Measurements from ENCODE around the gene DHTKD1. TPM values are rescaled to one million over a fixed set of nuclear protein-coding genes. Genes with fewer than 3 reads are reported as not detected.
"Not testable (repeated sequence)": the region's sequence is repeated elsewhere in the genome, so short reads cannot be mapped to it uniquely, and the experiment has no call there.

The DHTKD1 gene
- polyA plus RNA-seq, 1 experiment = 21.5 TPM

DNA sequence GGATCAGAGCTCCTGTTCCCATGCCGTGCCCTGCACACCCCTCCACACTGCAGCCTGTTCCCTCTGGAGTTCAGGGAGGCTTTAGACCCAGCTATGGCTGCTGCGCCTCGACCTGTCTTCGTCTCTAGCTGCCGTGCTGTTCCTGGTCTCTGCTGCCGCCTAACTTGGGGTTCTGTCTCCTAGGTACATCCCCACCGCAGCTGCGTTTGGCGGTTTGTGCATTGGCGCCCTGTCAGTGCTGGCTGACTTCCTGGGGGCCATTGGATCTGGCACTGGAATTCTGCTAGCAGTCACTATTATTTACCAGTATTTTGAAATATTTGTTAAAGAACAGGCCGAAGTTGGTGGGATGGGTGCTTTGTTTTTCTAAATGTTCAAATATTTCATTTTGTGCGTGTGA, 95.3 kb downstream of the DHTKD1 start:
- Histone ChIP-seq H3K4me3 (ENCODE audit: low read depth, low read length) (no peak overlapping the region), H3K27ac (ENCODE audit: low read depth, low read length) (no peak overlapping the region), H3K9me3 (ENCODE audit: control insufficient read depth, insufficient read depth, low read length) (no peaks in the 10 kb centered on the region), H3K27me3 (ENCODE audit: control insufficient read depth, insufficient read depth, low read length) (no peaks in the 10 kb centered on the region)
- CTCF ChIA-PET = interaction anchor here (1.2 kb wide), 1 partner anchor 51 kb away, joined by 3 read pairs; no protein-coding TSS in a partner anchor
- TF ChIP-seq CTCF (IDR thresholded peaks at IDR 0.05; ENCODE audit: low read depth, low read length) = no peak
- POLR2A ChIA-PET = no interaction called here
- DNase-seq (ENCODE audit: low read depth, low spot score) = no peak

DNA sequence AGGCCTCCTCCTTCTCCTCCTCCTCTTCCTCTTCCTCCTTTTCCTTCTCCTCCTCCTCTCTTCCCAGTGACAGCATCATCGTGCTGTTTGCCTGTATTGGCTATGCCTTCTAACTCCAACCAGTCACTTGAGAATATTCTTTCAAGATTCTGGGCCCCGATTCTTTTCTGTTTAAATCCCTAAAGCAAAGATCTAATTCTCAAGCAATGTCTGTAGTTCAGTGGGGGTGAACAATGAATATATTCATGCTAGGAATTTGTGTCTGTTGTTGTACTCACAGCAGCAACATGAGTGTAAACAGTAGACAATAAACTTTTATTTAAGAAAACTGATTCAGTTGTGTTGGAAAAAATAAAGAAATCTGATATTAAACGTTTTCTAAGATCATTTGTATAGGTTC, 96.3 kb downstream of the DHTKD1 start:
- CTCF ChIA-PET = interaction anchor here (1.2 kb wide), 1 partner anchor 50 kb away, joined by 3 read pairs; no protein-coding TSS in a partner anchor
- no peak for TF ChIP-seq CTCF (IDR thresholded peaks at IDR 0.05; ENCODE audit: low read depth, low read length)
- Histone ChIP-seq H3K4me3 (ENCODE audit: low read depth, low read length) (no peak overlapping the region), H3K9me3 (ENCODE audit: control insufficient read depth, insufficient read depth, low read length) (no peaks in the 10 kb centered on the region), H3K27me3 (ENCODE audit: control insufficient read depth, insufficient read depth, low read length) (no peaks in the 10 kb centered on the region), H3K27ac (ENCODE audit: low read depth, low read length) (no peak overlapping the region)
- no peak for DNase-seq (ENCODE audit: low read depth, low spot score)
- POLR2A ChIA-PET = no interaction called here

- POLR2A ChIA-PET = no interaction called here
- no peaks in the 10 kb centered on the region for H3K9me3 ChIP-seq (ENCODE audit: control insufficient read depth, insufficient read depth, low read length)
- no peak overlapping the region for H3K4me3 ChIP-seq (ENCODE audit: low read depth, low read length)
- no peaks in the 10 kb centered on the region for H3K27me3 ChIP-seq (ENCODE audit: control insufficient read depth, insufficient read depth, low read length)
- CTCF ChIA-PET = no interaction called here
- no peak overlapping the region for H3K27ac ChIP-seq (ENCODE audit: low read depth, low read length)
- no peak for TF ChIP-seq CTCF (IDR thresholded peaks at IDR 0.05; ENCODE audit: low read depth, low read length)
- DNase-seq (ENCODE audit: low read depth, low spot score) = no peak
Observed at GRCh38 chr10:12165999-12166775, 97.4 kb downstream of the DHTKD1 start.

- H3K9me3 ChIP-seq (ENCODE audit: control insufficient read depth, insufficient read depth, low read length); POLR2A ChIA-PET; H3K27me3 ChIP-seq (ENCODE audit: control insufficient read depth, insufficient read depth, low read length); H3K27ac ChIP-seq (ENCODE audit: low read depth, low read length); CTCF ChIA-PET; DNase-seq (ENCODE audit: low read depth, low spot score); H3K4me3 ChIP-seq (ENCODE audit: low read depth, low read length): not testable (repeated sequence)
Observed at GRCh38 chr10:12171512-12171911, 102.8 kb downstream of the DHTKD1 start.

Small RNA genes lying within 50 kb of the gene (small RNA-seq; reads per million reads assigned to genes)
- gene MIR548AK (ENCODE audit: insufficient read length, low read depth) (not detected), gene RNU6-88P (ENCODE audit: insufficient read length, low read depth) (not detected)

Other genes starting within 250 kb of the DHTKD1 start
- 0.37 and 0.53 TPM in 2 replicates for gene PROSER2, start 245.6 kb upstream of the DHTKD1 start, polyA plus RNA-seq (2011; rRNA removed)
- 12.3 and 18.4 TPM in 2 replicates for gene UPF2, start 26.1 kb upstream of the DHTKD1 start, polyA plus RNA-seq (2011; rRNA removed)
- gene SEC61A2, start 60.7 kb downstream of the DHTKD1 start, polyA plus RNA-seq (2011; rRNA removed) = 10.6 and 15.6 TPM in 2 replicates
- gene NUDT5, start 126.9 kb downstream of the DHTKD1 start, polyA plus RNA-seq (2011; rRNA removed) = 110 and 121 TPM in 2 replicates
- 124 and 138 TPM in 2 replicates for gene CDC123, start 127.2 kb downstream of the DHTKD1 start, polyA plus RNA-seq (2011; rRNA removed)